IMR-90 (cell line): Measurements from ENCODE around the gene MAT2B.

ENCODE experiments used
- BHLHE40 ChIP-seq: fragments of 150-350 bp; IDR thresholded peaks from 2 replicates; pipeline ENCODE4 v1.6.1; 2016; ENCODE audit warnings: mild to moderate bottlenecking, low read depth, low read length
- CEBPB ChIP-seq: IDR thresholded peaks from 2 replicates; pipeline ENCODE4 v1.6.1; 2012; ENCODE audit warnings: low read depth, low read length, improper control_type of control experiment
- MAFK ChIP-seq: IDR thresholded peaks from 2 replicates; pipeline ENCODE4 v1.6.1; 2012; ENCODE audit warnings: low read depth, low read length, improper control_type of control experiment
- MAZ ChIP-seq: IDR thresholded peaks from 2 replicates; pipeline ENCODE4 v1.6.1; 2012; ENCODE audit warnings: low read depth, mild to moderate bottlenecking, low read length, improper control_type of control experiment, moderate library complexity, borderline replicate concordance
- MXI1 ChIP-seq: IDR thresholded peaks from 2 replicates; pipeline ENCODE4 v1.6.1; 2012; ENCODE audit warnings: low read depth, mild to moderate bottlenecking, low read length, moderate library complexity, borderline replicate concordance
- NFE2L2 ChIP-seq: fragments of 150-350 bp; IDR thresholded peaks from 2 replicates; pipeline ENCODE4 v1.6.1; 2016; ENCODE audit warnings: low read depth, mild to moderate bottlenecking, low read length
- POLR2A ChIP-seq: IDR thresholded peaks from 2 replicates; pipeline ENCODE4 v1.6.1; 2012; ENCODE audit warnings: mild to moderate bottlenecking, low read depth, low read length
- RFX5 ChIP-seq: IDR thresholded peaks from 2 replicates; pipeline ENCODE4 v1.8.0; 2012; ENCODE audit warnings: low read depth, mild to moderate bottlenecking, low read length, moderate library complexity
- SMC3 ChIP-seq: fragments of 150-350 bp; IDR thresholded peaks from 2 replicates; pipeline ENCODE4 v1.6.1; 2016; ENCODE audit warnings: low read depth, mild to moderate bottlenecking, antibody characterized with exemption, low read length, moderate library complexity
- TF ChIP-seq, protein P1 (sequence below): conservative IDR thresholded peaks from 2 replicates; pipeline ENCODE4 v1.5.1; 2012; ENCODE audit warnings: mild to moderate bottlenecking, low read depth, low read length, improper control_type of control experiment
- TF ChIP-seq, protein P2 (sequence below): fragments of 150-350 bp; IDR thresholded peaks from 2 replicates; pipeline ENCODE4 v1.6.1; 2016; ENCODE audit warnings: low read depth, mild to moderate bottlenecking, low read length, moderate library complexity, borderline replicate concordance
- TF ChIP-seq, protein P3 (sequence below): fragments of 150-350 bp; IDR thresholded peaks from 2 replicates; pipeline ENCODE4 v1.6.1; 2017; ENCODE audit warnings: mild to moderate bottlenecking, antibody characterized with exemption, low read length, low read depth

DNA sequence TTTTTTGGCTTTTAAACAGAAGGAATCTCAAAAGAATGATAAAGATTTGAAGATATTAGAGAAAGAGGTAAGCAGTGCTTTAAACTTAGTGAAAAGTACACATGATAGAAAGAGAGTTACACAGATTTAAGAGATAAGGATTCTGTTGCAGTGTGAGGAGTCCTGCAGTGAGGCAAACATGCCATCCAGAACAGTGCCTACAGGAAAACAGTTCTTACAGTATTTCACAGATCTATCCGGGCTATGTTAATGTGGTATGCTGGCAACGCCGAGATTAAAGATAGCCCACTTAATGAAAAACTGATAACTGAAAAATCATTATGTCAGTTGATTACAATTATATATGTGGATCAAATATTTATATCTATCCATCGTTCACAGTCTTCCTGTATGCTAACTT, 37.7 kb upstream of the MAT2B start:
- TF ChIP-seq, protein P1, sequence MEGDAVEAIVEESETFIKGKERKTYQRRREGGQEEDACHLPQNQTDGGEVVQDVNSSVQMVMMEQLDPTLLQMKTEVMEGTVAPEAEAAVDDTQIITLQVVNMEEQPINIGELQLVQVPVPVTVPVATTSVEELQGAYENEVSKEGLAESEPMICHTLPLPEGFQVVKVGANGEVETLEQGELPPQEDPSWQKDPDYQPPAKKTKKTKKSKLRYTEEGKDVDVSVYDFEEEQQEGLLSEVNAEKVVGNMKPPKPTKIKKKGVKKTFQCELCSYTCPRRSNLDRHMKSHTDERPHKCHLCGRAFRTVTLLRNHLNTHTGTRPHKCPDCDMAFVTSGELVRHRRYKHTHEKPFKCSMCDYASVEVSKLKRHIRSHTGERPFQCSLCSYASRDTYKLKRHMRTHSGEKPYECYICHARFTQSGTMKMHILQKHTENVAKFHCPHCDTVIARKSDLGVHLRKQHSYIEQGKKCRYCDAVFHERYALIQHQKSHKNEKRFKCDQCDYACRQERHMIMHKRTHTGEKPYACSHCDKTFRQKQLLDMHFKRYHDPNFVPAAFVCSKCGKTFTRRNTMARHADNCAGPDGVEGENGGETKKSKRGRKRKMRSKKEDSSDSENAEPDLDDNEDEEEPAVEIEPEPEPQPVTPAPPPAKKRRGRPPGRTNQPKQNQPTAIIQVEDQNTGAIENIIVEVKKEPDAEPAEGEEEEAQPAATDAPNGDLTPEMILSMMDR: no peak
- TF ChIP-seq MAFK (no peak), MAZ (no peak), POLR2A (no peak), RFX5 (no peak), CEBPB (no peak), BHLHE40 (no peak), SMC3 (no peak), MXI1 (no peak), NFE2L2 (no peak)
- TF ChIP-seq, protein P2, sequence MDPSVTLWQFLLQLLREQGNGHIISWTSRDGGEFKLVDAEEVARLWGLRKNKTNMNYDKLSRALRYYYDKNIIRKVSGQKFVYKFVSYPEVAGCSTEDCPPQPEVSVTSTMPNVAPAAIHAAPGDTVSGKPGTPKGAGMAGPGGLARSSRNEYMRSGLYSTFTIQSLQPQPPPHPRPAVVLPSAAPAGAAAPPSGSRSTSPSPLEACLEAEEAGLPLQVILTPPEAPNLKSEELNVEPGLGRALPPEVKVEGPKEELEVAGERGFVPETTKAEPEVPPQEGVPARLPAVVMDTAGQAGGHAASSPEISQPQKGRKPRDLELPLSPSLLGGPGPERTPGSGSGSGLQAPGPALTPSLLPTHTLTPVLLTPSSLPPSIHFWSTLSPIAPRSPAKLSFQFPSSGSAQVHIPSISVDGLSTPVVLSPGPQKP: no peak
- TF ChIP-seq, protein P3, sequence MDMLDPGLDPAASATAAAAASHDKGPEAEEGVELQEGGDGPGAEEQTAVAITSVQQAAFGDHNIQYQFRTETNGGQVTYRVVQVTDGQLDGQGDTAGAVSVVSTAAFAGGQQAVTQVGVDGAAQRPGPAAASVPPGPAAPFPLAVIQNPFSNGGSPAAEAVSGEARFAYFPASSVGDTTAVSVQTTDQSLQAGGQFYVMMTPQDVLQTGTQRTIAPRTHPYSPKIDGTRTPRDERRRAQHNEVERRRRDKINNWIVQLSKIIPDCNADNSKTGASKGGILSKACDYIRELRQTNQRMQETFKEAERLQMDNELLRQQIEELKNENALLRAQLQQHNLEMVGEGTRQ: no peak
